Colonic mucosa (tissue), 4 donors: ENCODE results near the gene CMKLR1. TPM values are rescaled to one million over a fixed set of nuclear protein-coding genes. Genes with fewer than 3 reads are reported as not detected.

ENCODE experiments used
- DNase-seq: peaks from one replicate; pipeline ENCODE4 v3.0.0-alpha.2; 2020
- H3K27ac ChIP-seq: fragments of 200-600 bp; one replicate; pipeline ENCODE4 v1.8.0; 2021
- H3K27me3 ChIP-seq: fragments of 200-600 bp; one replicate; pipeline ENCODE4 v1.8.0; 2021
- H3K36me3 ChIP-seq: fragments of 200-600 bp; one replicate; pipeline ENCODE4 v1.8.0; 2021
- H3K4me1 ChIP-seq: fragments of 200-600 bp; one replicate; pipeline ENCODE4 v1.8.0; 2021; ENCODE audit warnings: mild to moderate bottlenecking
- H3K4me3 ChIP-seq: fragments of 200-600 bp; one replicate; pipeline ENCODE4 v1.8.0; 2021
- H3K9ac ChIP-seq, 2 donors: one replicate each; pipeline ENCODE4 v1.7.0; 2013; ENCODE audit warnings: control low read depth in 2 of 2, low read depth in 2 of 2, low read length in 2 of 2
- H3K9me3 ChIP-seq: fragments of 200-600 bp; one replicate; pipeline ENCODE4 v1.8.0; 2021
- intact Hi-C: fragments of 100-400 bp; cut with DNase I; formaldehyde crosslinking; loops from one replicate; pipeline ENCODE4 v1.14.1; 2022
- total RNA-seq, 2 donors: library from RNA; stranded (reverse); fragmentation: NEBNext Ultra II Directional in 1 of 2; extraction: Animal tissue kit (Norgen Biotek cat#: 25700) in 1 of 2; gene quantifications; one replicate each; pipeline ENCODE4 v1.2.1, GENCODE V29; 2021
- TF ChIP-seq, protein P1 (sequence below): fragments of 200-600 bp; IDR thresholded peaks from one replicate; pipeline ENCODE4 v1.8.0; 2022; ENCODE audit warnings: antibody characterized with exemption, mild to moderate bottlenecking
- donor health status: healthy.
- donor health status: DM: no; HTN: no; CAD: no.
- donor health status: DM: no; HTN: no; CAD: no.

Gene CMKLR1
- total RNA-seq, 2 donors from 2014 or later, result 3.0 to 4.9 TPM

DNA sequence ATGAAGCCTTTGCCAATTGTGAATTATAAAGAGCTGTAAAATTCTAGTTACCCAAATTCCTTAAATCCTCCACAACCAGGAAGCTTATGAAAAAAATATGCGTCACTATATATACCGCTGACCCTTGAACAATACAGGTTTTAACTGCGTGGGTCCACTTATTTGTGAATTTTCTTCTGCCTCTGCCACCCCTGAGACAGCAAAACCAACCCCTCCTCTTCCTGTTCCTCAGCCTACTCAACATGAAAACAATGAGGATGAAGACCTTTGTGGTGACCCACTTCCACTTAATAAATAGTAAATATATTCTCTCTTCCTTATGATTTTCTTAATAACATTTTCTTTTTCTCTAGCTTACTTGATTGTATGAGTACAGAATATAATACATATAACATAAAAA, 42.2 kb downstream of the CMKLR1 start:
- DNase-seq, result no peak
- Histone ChIP-seq H3K9ac (no peak overlapping the region), H3K27ac (no peak overlapping the region), H3K4me3 (no peak overlapping the region), H3K9me3 (no peaks in the 10 kb centered on the region), H3K4me1 (no peaks in the 10 kb centered on the region), H3K36me3 (no peaks in the 10 kb centered on the region), H3K27me3 (no peaks in the 10 kb centered on the region)
- intact Hi-C loops, result no loop called here
- TF ChIP-seq, protein P1, sequence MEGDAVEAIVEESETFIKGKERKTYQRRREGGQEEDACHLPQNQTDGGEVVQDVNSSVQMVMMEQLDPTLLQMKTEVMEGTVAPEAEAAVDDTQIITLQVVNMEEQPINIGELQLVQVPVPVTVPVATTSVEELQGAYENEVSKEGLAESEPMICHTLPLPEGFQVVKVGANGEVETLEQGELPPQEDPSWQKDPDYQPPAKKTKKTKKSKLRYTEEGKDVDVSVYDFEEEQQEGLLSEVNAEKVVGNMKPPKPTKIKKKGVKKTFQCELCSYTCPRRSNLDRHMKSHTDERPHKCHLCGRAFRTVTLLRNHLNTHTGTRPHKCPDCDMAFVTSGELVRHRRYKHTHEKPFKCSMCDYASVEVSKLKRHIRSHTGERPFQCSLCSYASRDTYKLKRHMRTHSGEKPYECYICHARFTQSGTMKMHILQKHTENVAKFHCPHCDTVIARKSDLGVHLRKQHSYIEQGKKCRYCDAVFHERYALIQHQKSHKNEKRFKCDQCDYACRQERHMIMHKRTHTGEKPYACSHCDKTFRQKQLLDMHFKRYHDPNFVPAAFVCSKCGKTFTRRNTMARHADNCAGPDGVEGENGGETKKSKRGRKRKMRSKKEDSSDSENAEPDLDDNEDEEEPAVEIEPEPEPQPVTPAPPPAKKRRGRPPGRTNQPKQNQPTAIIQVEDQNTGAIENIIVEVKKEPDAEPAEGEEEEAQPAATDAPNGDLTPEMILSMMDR, result no peak

DNA sequence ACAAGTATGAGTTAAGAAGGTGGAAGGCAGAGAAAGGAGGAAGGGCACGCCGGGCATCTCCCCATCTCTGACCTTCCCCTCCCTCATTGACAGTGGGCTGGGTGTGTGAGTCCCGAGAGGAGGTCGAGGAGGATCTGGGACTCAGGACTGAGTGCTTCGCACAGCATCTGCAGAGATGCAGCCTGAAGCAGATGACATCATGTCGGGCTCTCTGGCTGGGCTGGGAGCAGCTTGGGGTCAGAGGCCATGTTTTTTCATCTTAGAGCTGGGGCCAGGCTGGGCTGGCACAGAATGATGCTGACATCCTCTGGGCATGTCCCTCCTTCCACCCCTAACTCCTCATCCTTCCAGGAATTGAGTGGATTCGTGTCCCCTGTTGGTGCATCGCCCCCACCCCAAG, 43.5 kb downstream of the CMKLR1 start:
- no peaks in the 10 kb centered on the region for H3K36me3 ChIP-seq
- no peak for DNase-seq
- intact Hi-C loops, result no loop called here
- no peaks in the 10 kb centered on the region for H3K4me1 ChIP-seq
- no peak overlapping the region for H3K4me3 ChIP-seq
- no peak overlapping the region for H3K27ac ChIP-seq
- H3K27me3 ChIP-seq, result no peaks in the 10 kb centered on the region
- no peaks in the 10 kb centered on the region for H3K9me3 ChIP-seq
- no peak overlapping the region for H3K9ac ChIP-seq
- TF ChIP-seq, protein P1, result no peak

DNA sequence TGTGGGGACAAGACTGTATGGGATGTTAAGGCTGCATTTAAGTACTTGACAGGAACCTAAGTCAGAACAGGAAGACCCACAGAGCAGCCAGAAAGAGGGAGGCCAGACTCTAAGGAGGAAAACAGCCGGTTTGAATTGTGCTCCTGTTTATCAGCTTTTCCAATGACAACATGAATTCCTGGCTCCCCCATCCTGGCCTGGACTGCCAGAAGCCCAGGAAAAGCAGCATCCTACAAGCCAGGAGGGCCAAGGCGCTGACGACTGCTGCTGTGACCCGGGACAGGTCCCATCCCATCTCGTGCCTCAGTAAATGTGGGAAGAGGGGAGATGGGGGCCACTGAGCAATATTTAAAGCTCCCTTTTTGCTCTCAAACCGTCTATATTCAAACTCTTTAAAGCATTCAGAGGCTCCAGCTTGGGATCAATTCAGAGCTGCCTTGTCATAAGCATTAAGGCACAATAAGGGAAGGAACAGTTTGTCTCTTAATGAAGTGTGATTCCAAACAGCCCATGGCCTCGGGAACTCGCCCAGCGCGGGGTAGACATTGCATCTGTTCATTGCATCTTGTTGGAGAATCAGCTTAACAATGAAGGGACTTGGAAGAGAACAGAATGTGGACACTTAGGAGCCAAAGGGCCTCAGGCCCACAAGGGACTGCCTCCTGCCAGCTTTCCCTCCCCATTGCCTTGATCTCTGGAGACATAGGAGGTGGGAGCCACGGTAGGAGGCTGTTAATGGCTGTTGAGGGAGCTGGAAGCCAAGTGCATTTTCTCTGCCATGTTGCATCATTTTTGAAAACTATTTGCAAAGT, 49.6 kb downstream of the CMKLR1 start:
- Histone ChIP-seq H3K4me3 (no peak overlapping the region), H3K9ac (no peak overlapping the region), H3K9me3 (no peaks in the 10 kb centered on the region), H3K4me1 (no peaks in the 10 kb centered on the region), H3K27me3 (no peaks in the 10 kb centered on the region), H3K36me3 (no peaks in the 10 kb centered on the region), H3K27ac (no peak overlapping the region)
- intact Hi-C loops, result no loop called here
- TF ChIP-seq, protein P1, result no peak
- DNase-seq, result no peak

DNA sequence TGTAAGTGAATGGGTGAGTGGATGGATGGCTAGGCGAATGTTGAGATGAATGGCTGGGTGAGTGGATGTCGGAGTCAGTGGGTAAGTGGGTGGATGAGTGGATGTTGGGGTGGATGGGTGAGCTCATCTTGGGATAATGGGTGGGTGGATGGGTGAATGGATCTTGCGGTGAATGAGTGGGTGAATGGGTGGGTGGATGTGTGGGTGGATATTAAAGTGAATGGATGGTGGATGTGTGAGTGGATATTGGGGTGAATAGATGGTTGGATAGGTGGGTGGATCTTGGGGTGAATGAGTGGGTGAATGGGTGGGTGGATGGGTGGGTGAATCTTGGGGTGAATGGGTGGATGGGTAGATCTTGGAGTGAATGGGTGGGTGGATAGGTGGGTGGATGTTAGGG, 51.9 kb downstream of the CMKLR1 start:
- Histone ChIP-seq H3K9ac (no peak overlapping the region), H3K27me3 (no peaks in the 10 kb centered on the region), H3K36me3 (no peaks in the 10 kb centered on the region), H3K27ac (no peak overlapping the region), H3K9me3 (no peaks in the 10 kb centered on the region), H3K4me1 (no peaks in the 10 kb centered on the region), H3K4me3 (no peak overlapping the region)
- no peak for DNase-seq
- intact Hi-C loops, result no loop called here
- TF ChIP-seq, protein P1, result no peak

DNA sequence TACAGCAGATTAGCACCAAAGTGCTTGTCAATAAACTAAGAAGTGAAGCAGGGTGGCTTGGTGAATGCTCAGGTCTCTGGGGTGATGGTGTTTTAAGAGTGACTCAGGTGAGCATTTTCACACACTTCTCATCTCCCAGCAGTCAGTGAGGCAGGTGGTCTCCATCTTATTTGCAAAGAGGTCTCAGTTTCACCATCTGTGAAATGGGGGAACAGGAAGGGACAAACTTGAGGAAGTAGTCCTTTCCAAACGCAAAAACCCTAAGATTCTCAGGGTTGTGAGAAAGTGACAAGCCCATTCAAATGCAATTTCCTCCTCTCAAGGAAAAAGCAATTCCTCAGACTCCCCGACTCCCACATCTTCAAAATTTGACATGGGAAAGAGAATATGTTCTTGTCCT, 54.1 kb downstream of the CMKLR1 start:
- Histone ChIP-seq H3K4me1 (no peaks in the 10 kb centered on the region), H3K36me3 (no peaks in the 10 kb centered on the region), H3K27me3 (no peaks in the 10 kb centered on the region), H3K27ac (no peak overlapping the region), H3K9me3 (no peaks in the 10 kb centered on the region), H3K9ac (no peak overlapping the region), H3K4me3 (no peak overlapping the region)
- DNase-seq, result no peak
- TF ChIP-seq, protein P1, result no peak
- intact Hi-C loops, result no loop called here
